GM21526 (cell line): Measurements from ENCODE around the gene KCNJ6.
"Not testable (repeated sequence)": the region's sequence is repeated elsewhere in the genome, so short reads cannot be mapped to it uniquely, and the experiment has no call there.

ENCODE experiments used
- ATAC-seq: cut with Tn5 transposase; IDR thresholded peaks from one replicate; pipeline ENCODE4 v1.9.1; 2021; ENCODE audit warnings: moderate library complexity; ENCODE audit not compliant: unreplicated experiment, low FRiP score

KCNJ6 gene

DNA sequence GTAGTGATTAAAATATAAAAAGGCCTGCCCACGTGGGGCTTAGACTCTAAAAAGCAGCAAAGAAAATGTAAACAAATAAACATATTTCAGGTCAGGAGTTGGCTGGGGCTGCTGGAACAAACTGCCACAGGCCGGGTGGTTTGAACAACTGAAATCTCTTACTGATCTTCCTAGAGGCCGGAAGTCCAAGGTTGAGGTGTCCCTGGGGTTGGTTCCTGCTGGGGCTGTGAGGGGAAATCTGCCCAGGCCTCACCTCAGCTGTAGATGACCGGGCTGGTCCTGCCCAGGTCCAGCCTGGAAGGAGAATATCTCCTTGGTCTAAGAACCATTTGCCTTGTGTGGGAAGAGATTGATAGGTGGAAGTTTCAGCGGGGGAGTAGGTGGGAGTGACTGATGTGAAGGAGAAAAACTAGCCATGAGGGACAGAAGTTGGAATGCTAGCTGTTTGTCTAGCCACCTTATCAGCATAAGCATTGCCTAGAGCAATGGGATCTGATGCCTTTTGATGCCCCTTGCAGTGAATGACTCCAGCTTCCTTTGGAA is 328.6 kb downstream of the KCNJ6 start:
- no peak for ATAC-seq

DNA sequence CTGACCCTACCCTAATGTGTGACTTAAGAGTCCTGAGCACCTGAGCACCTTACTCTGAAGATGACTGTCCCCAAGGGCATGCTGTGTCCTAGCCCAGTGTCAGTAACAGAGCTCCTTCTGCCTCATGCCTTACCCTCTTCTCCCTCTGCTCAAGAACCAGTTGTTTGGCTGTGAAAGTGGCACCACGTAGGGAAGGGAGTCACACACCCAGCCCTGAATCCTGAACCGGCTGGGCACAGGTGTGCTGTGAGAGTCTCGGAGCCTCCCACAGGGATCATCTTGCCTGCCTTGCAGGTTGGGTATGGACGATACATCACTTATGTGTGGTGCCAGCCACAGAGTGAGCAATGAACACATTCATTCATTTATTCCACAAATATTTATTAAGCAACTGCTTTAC is 329.1 kb downstream of the KCNJ6 start:
- no peak for ATAC-seq

- no peak for ATAC-seq
Measured at GRCh38 chr21:37582590-37582989, 333.7 kb downstream of the KCNJ6 start.

DNA sequence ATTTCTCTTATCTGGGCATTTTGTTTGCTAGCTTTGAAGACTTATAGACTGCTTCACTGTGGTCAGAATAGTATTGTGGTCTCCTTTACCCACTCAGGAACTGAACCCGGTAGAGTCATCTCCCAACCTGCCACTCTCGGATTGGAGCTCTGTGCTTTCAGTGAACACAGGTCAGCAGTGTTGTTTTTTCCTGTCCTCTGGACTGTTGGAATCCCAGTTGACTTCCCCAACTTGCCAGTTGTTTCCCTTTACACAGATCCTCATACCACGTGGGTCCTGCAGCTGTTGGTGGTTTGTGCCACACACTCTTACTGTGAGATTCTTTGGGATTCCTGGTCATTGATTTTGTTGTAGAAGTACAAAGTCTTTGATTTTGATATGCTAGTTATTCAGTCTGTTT is 335.6 kb downstream of the KCNJ6 start:
- no peak for ATAC-seq

DNA sequence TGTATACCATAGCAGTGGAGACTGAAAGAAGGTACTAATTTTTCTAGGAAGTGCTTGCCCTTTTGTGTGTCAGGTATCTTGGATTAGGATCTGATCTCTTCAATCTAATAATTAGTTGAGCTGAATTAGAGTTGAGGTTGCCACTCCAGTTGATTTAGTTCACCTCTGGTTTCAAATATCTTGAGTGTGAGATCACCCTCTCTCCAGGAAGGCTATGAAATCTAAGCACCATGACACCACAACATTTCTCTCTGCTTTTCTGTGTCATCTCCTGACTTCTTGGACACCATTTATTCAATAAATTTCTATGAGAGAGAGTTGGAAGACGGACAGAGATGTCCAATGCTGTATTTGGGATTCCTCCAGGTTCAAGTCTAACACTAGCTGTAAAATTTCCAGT is 336.9 kb downstream of the KCNJ6 start:
- no peak for ATAC-seq

DNA sequence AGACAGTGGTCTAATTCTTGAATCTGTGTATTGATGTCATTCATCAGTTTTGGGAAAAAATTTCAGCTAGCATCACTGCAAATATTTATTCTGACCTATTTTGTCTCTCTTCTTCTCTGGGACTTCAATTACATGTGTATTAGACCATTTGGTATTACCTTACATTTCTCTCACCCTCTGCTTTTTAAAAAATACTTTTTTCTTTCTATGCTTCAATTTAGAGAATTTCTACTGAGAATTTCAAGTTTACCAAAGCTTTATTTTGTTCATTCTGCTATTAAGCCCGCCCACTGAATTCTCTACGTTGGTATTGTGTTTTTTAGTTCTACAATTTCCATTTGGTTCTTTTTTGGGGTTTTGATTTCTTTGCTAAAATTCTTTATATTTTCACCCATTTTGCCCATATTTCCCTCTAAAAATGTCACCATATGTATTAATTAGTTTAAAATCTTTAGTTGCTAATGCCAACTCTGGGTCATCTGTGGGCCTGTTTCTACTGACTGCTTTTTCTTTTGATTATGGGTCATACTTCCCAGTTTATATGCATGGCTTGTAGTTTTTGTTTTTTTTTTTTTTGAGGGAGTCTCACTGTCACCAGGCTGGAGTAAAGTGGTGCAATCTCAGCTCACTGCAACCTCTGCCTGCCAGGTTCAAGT is 337.7 kb downstream of the KCNJ6 start:
- no peak for ATAC-seq

- not testable (repeated sequence) for ATAC-seq
Measured at GRCh38 chr21:37576929-37577328, 339.3 kb downstream of the KCNJ6 start.

DNA sequence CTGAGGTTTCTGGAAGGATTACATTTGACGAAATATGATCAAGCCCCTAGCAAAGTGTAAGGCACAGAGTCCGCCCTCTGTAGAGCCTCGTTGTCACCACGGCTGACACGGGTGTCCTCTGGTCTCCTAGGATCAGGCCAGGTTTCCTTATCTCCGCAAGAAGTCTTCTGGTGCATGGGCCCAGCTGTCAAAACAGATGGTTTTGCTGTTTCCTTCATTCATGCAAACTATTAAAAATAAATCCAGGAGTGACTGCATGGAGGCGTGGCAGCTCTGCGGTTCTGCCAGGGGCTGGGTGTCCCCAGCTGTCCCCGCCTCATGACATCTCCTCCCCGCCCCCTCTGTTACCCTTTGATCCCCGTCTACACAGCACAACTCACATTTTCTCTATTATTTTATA is 340.7 kb downstream of the KCNJ6 start:
- ATAC-seq = no peak

GRCh38 chr21:37574751-37575150 is 341.5 kb downstream of the KCNJ6 start:
- no peak for ATAC-seq

DNA sequence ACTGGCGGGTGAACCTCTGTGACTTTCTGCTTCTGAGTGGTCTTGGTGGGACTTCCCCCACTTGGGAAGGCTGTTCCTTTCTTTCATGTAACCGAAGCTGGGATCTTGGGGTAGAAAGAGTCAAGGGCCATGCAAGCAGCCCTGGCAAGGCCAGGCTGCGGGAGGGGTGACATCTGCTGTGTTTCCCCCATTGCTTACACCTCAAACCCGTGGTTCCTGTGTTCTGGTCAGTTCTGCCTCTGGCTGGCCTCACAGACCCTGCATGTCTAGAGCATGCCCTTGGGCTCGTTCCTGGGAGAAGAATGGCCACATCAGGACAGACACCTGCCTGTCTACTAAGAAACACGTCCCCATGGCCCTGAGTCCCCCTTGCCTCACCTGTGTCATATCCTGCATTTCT is 341.9 kb downstream of the KCNJ6 start:
- no peak for ATAC-seq

DNA sequence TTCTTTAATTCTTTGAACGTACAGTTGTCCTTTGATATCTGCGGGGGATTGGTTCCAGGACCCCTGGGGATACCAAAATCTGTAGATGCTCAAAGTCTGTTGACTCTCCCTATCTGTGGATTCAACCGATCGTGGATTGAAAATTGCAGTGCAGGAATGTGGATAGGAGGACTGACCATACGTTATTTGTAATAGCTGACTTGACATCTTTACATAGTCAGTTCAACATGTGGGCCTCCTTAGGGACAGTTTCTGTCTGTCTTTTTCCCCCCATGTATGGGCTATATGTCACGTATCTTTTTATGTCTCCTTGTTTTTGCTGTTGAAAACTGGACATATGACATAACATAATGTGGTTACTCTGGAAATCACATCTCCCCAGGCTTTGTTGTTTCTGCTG is 344.8 kb downstream of the KCNJ6 start:
- no peak for ATAC-seq

GRCh38 chr21:37568916-37569315 is 347.3 kb downstream of the KCNJ6 start:
- ATAC-seq = no peak

DNA sequence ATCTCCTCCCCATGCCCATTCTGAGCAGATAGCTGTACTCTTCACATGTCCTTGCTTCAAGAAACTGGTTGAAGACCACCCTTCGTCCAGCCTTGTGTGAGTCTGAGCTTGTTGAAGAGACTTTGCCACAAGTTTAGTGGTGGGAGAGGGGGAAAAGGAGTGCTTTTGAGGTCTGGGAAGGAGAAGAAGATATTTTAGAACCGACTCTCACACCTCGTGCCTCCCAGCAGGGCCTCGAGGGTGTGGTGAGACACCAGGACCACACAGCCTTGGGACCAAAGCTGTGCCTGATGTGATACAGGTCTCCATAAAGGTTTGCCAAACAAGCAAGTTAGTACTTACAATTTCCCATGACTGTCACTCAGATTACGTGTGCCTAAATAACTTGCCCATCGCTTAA is 347.8 kb downstream of the KCNJ6 start:
- ATAC-seq = no peak

- no peak for ATAC-seq
Measured at GRCh38 chr21:37566790-37567615, 349.3 kb downstream of the KCNJ6 start.

DNA sequence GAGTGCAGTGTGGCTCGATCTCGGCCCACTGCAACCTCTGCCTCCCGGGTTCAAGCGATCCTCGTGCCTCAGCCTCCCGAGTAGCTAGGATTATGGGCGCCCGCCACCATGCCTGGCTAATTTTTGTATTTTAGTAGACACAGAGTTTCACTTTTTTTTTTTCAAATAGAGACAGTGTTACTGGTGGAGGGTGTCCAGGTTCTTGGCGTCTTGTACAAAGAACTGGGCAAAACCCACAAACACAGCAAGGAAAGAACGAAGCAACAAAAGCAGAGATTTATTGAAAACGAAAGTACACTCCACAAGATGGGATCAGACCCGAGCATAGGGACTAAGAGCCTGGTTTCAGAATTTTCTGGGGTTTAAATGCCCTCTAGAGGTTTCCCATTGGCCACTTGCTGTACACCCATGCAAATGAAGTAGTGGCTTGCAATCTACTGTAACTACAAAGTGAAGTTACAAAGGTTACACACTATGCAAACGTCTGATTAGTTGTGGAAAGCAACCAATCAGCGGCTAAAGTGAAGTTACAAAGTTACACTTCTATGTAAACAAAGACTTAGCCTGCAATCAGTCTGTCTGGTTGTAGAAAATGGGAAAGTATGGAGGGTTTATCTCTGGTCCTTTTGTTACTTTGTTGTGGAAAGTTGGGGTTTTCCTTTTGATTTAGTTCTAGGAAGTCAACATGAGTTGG is 350.6 kb downstream of the KCNJ6 start:
- no peak for ATAC-seq

- no peak for ATAC-seq
Measured at GRCh38 chr21:37564924-37565529, 351.2 kb downstream of the KCNJ6 start.

DNA sequence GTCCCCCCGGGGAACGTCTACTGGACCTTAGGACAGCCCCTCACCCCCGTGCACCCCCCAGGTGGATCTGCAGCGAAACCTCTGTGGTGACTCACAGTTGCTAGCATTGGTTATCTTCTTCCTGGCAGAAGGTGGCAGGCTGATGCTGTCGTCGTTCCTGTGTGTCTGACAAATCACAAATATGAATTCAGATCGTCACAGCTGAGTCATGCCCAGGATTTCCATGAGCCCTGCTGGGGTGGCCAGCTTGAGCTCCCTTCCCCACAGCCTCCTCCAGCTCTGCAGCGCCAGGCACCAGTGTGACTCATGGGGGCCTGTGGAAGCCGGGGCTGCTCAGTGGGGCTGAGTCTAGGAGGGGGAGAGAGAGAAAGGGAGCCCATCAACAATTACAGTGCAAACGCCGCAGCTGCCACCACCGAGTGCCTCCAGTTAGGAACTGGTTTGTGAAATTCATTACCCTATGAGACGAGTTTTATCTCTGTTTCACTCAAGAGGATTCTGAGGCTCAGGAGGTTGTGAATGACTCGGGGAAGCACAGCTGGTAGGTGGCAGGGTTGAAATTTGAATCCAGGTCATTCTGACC is 351.8 kb downstream of the KCNJ6 start:
- peak; percentile 42 for ATAC-seq

GRCh38 chr21:37563641-37564340 is 352.5 kb downstream of the KCNJ6 start:
- peak; percentile 84 for ATAC-seq

DNA sequence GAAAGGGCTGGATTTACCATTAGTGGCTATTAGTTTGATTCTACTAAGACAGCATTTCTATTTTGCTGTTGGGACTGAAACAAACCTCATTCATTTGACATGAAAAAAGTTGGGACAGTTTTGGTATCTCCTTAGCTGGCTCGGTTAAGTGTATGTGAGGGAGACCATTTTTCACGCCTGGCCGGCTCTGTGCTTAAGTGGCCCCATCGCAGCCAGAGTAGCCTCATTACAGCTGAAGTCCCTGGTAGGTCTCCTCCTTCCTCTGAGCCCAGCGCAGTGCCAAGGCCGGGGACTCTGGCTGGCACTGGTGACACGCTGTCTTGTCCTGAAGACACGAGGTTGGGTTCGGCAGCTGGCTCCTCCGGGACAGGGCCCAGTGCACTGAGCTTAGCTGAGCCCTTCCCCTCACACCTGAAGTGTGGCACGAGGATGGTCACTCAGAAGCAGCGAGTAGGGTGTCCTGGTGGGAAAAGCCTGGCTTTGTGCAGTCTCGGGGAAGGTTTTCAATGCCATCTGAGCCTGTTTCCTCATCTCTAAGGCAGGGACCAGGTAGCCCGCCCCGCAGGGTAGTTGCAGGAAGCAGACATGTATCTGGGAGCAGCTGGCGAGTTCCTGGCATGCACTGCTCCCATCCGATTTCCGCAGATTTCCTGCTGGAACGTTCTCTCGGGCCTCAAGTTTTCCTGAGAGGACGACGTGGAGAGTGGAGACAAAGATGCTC is 353.2 kb downstream of the KCNJ6 start:
- peak; percentile 28 for ATAC-seq
